ENCODE results near the gene BTBD16. TPM values are rescaled to one million over a fixed set of nuclear protein-coding genes. Genes with fewer than 3 reads are reported as not detected.
A peak's percentile ranks its signal among the peaks of the same experiment; 100 is the strongest.

BTBD16 gene
- total and polyA plus RNA-seq, 2 donors (not counting 3 experiments of a cell fraction or from before 2014, with no cell fraction given) = 0.04 TPM; not detected in 1

GRCh38 chr10:122376364-122376961, 105.4 kb downstream of the BTBD16 start:
- Histone ChIP-seq H4K20me1 (replicated peaks; ENCODE audit: control insufficient read depth, extremely low read depth, insufficient read depth, low read length) (peaks cover 3% of the 10 kb centered on the region), H3K9ac (replicated peaks; ENCODE audit: extremely low read depth, insufficient read depth, low read length) (peak overlapping the region; percentile 93), H3K27ac (ENCODE audit: insufficient read depth, low read depth, low read length) (peak overlapping the region; percentile 84), H3K79me2 (ENCODE audit: control insufficient read depth, insufficient read depth, low read length) (peaks cover 60% of the 10 kb centered on the region), H3K4me2 (ENCODE audit: insufficient read depth, low read length) (peak overlapping the region; percentile 84), H3K36me3 (ENCODE audit: control insufficient read depth in 2 of 2, extremely low read depth in 1 of 2, insufficient read depth in 2 of 2, low read length in 2 of 2) (peaks cover 0 to 2% of the 10 kb centered on the region in 2 experiments), H3K4me1 (ENCODE audit: control insufficient read depth, extremely low read depth, insufficient read depth, low read length) (peaks cover 15% of the 10 kb centered on the region), H2AFZ (ENCODE audit: low read depth, low read length) (peak overlapping the region; percentile 32), H3K9me3 (replicated peaks; ENCODE audit: control insufficient read depth, insufficient read depth, low read length) (no peaks in the 10 kb centered on the region), H3K27me3 (ENCODE audit: control insufficient read depth in 2 of 2, insufficient read depth in 2 of 2, low read length in 2 of 2) (no peaks in the 10 kb centered on the region), H3K9me1 (replicated peaks; ENCODE audit: control insufficient read depth, extremely low read depth, insufficient read depth, low read length) (no peaks in the 10 kb centered on the region), H3K4me3 (replicated peaks in 1 of 3; ENCODE audit: insufficient read depth in 1 of 3, low read depth in 1 of 3, low read length in 3 of 3) (peak overlapping the region in 2 of 3 experiments; percentile 5 to 77)
- dilution Hi-C loops (cut with MboI; ENCODE audit: extremely low pct_ligation_motif_present, low sequenced_read_pairs) (no loop called here), intact Hi-C loops (cut with micrococcal nuclease) (loop anchor here (10.0 kb wide), 1 partner anchor 488 kb away; no protein-coding TSS in a partner anchor)
- ChIA-PET CTCF (interaction anchor here (1.8 to 3.8 kb wide), 2 partner anchors 78 to 189 kb away, joined by 7 to 19 read pairs; no protein-coding TSS in a partner anchor), POLR2A (no interaction called here)
- peak; percentile 15 for TF ChIP-seq FOS (IDR thresholded peaks at IDR 0.05; ENCODE audit: borderline replicate concordance, insufficient read depth, low read length)
- no peak for TF ChIP-seq POLR2AphosphoS5 (IDR thresholded peaks at IDR 0.05; ENCODE audit: insufficient read depth, low read depth, low read length)
- peak; percentile 56 for DNase-seq (ENCODE audit: low read depth, low spot score)
- FAIRE-seq = peak; percentile 69
- TSS peak; percentile 14 for BruUV-seq (replicated peaks)

- Histone ChIP-seq H3K4me1 (ENCODE audit: control insufficient read depth, extremely low read depth, insufficient read depth, low read length) (peaks cover 10% of the 10 kb centered on the region), H3K27me3 (ENCODE audit: control insufficient read depth in 2 of 2, insufficient read depth in 2 of 2, low read length in 2 of 2) (no peaks in the 10 kb centered on the region), H3K4me3 (replicated peaks in 1 of 3; ENCODE audit: insufficient read depth in 1 of 3, low read depth in 1 of 3, low read length in 3 of 3) (no peak overlapping the region), H3K79me2 (ENCODE audit: control insufficient read depth, insufficient read depth, low read length) (peaks cover 79% of the 10 kb centered on the region), H4K20me1 (replicated peaks; ENCODE audit: control insufficient read depth, extremely low read depth, insufficient read depth, low read length) (peaks cover 3% of the 10 kb centered on the region), H3K9ac (replicated peaks; ENCODE audit: extremely low read depth, insufficient read depth, low read length) (no peak overlapping the region), H3K27ac (ENCODE audit: insufficient read depth, low read depth, low read length) (no peak overlapping the region), H2AFZ (ENCODE audit: low read depth, low read length) (no peak overlapping the region), H3K9me1 (replicated peaks; ENCODE audit: control insufficient read depth, extremely low read depth, insufficient read depth, low read length) (no peaks in the 10 kb centered on the region), H3K4me2 (ENCODE audit: insufficient read depth, low read length) (no peak overlapping the region), H3K36me3 (ENCODE audit: control insufficient read depth in 2 of 2, extremely low read depth in 1 of 2, insufficient read depth in 2 of 2, low read length in 2 of 2) (peaks cover 0 to 2% of the 10 kb centered on the region in 2 experiments), H3K9me3 (replicated peaks; ENCODE audit: control insufficient read depth, insufficient read depth, low read length) (no peaks in the 10 kb centered on the region)
- TF ChIP-seq CTCF (IDR thresholded peaks at IDR 0.05; ENCODE audit: extremely low read depth in 1 of 2, insufficient read depth in 1 of 2, low read depth in 1 of 2, low read length in 2 of 2) = no peak
- no TSS peak for BruUV-seq (replicated peaks)
- DNase-seq (ENCODE audit: low read depth, low spot score) (no peak), FAIRE-seq (no peak)
- intact Hi-C loops (cut with micrococcal nuclease) (loop anchor here (10.0 kb wide), 1 partner anchor 486 kb away; no protein-coding TSS in a partner anchor), dilution Hi-C loops (cut with MboI; ENCODE audit: extremely low pct_ligation_motif_present, low sequenced_read_pairs) (no loop called here)
- ChIA-PET POLR2A (no interaction called here), CTCF (interaction anchor here (1.2 to 2.6 kb wide), 3 partner anchors 18 to 111 kb away, joined by 3 to 6 read pairs (median 3); no protein-coding TSS in a partner anchor)
These were observed 107.9 kb downstream of the BTBD16 start for GRCh38 chr10:122379041-122379440.
